ENCODE measurements around the gene FBXL20.
A peak's percentile ranks its signal among the peaks of the same experiment; 100 is the strongest.

Gene FBXL20

GRCh38 chr17:39209317-39210092 lies 191.9 kb downstream of the FBXL20 start:
- TF ChIP-seq CTCF (IDR thresholded peaks at IDR 0.05; ENCODE audit: control insufficient read depth, insufficient read depth, low read depth, low read length, missing control alignments) = no peak
- H3K4me3 ChIP-seq (ENCODE audit: control insufficient read depth, low read depth, low read length) = peak overlapping the region; percentile 39
- no peak for DNase-seq (ENCODE audit: low read depth)

GRCh38 chr17:39208893-39209292 lies 192.5 kb downstream of the FBXL20 start:
- no peak for DNase-seq (ENCODE audit: low read depth)
- H3K4me3 ChIP-seq (ENCODE audit: control insufficient read depth, low read depth, low read length) = no peak overlapping the region
- TF ChIP-seq CTCF (IDR thresholded peaks at IDR 0.05; ENCODE audit: control insufficient read depth, insufficient read depth, low read depth, low read length, missing control alignments) = no peak

- DNase-seq (ENCODE audit: low read depth) = no peak
- H3K4me3 ChIP-seq (ENCODE audit: control insufficient read depth, low read depth, low read length) = no peak overlapping the region
- no peak for TF ChIP-seq CTCF (IDR thresholded peaks at IDR 0.05; ENCODE audit: control insufficient read depth, insufficient read depth, low read depth, low read length, missing control alignments)
These were observed 193.3 kb downstream of the FBXL20 start for GRCh38 chr17:39208136-39208535.

GRCh38 chr17:39205112-39205526 lies 196.3 kb downstream of the FBXL20 start:
- no peak for DNase-seq (ENCODE audit: low read depth)
- no peak for TF ChIP-seq CTCF (IDR thresholded peaks at IDR 0.05; ENCODE audit: control insufficient read depth, insufficient read depth, low read depth, low read length, missing control alignments)
- no peak overlapping the region for H3K4me3 ChIP-seq (ENCODE audit: control insufficient read depth, low read depth, low read length)

- TF ChIP-seq CTCF (IDR thresholded peaks at IDR 0.05; ENCODE audit: control insufficient read depth, insufficient read depth, low read depth, low read length, missing control alignments) = no peak
- no peak overlapping the region for H3K4me3 ChIP-seq (ENCODE audit: control insufficient read depth, low read depth, low read length)
- DNase-seq (ENCODE audit: low read depth) = no peak
These were observed 197.2 kb downstream of the FBXL20 start for GRCh38 chr17:39204245-39204644.

Data from AG09309 (cell line).